ENCODE measurements around the gene CIB1. TPM values are rescaled to one million over a fixed set of nuclear protein-coding genes. Genes with fewer than 3 reads are reported as not detected.

Gene CIB1
- total RNA-seq, 4 donors from 2014 or later, result 24.2 to 52.6 (median 38.7) TPM

- TF ChIP-seq, protein P1, sequence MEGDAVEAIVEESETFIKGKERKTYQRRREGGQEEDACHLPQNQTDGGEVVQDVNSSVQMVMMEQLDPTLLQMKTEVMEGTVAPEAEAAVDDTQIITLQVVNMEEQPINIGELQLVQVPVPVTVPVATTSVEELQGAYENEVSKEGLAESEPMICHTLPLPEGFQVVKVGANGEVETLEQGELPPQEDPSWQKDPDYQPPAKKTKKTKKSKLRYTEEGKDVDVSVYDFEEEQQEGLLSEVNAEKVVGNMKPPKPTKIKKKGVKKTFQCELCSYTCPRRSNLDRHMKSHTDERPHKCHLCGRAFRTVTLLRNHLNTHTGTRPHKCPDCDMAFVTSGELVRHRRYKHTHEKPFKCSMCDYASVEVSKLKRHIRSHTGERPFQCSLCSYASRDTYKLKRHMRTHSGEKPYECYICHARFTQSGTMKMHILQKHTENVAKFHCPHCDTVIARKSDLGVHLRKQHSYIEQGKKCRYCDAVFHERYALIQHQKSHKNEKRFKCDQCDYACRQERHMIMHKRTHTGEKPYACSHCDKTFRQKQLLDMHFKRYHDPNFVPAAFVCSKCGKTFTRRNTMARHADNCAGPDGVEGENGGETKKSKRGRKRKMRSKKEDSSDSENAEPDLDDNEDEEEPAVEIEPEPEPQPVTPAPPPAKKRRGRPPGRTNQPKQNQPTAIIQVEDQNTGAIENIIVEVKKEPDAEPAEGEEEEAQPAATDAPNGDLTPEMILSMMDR (IDR thresholded peaks at IDR 0.05; ENCODE audit: low read depth), result no peak
Observed at GRCh38 chr15:90248789-90249202, 15.1 kb upstream of the CIB1 start.

DNA sequence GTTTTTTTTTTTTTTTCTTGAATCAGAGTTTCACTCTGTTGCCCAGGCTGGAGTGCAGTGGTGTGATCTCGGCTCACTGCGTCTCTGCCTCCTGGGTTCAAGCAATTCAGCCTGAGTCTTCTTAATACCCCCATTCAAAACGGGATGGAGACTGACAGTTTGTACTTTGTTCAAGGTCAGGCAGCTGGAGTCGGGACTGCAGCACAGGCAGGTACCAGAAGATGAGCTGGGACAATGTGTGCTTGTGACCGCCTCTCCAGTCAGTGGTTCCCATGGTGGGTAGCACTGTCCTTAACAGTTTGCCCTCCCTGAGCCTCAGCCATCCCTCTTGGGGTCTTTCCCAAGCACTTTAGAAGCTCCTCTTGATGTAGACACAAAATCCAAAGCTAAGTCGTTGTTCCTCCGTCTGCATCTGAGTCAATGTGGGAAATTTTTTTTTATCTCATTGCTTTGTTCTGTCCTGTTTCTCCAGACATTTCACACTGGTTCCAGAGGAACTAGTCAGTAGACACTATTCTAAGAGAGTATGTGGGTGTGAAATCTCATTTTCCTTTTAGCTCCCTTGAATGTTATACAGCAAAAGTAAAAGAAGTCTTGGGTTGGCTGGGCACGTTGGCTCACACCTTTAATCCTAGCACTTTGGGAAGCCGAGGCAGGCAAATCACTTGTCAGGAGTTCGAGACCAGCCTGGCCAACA is 10.3 kb upstream of the CIB1 start:
- TF ChIP-seq, protein P1 (IDR thresholded peaks at IDR 0.05; ENCODE audit: low read depth), result no peak

DNA sequence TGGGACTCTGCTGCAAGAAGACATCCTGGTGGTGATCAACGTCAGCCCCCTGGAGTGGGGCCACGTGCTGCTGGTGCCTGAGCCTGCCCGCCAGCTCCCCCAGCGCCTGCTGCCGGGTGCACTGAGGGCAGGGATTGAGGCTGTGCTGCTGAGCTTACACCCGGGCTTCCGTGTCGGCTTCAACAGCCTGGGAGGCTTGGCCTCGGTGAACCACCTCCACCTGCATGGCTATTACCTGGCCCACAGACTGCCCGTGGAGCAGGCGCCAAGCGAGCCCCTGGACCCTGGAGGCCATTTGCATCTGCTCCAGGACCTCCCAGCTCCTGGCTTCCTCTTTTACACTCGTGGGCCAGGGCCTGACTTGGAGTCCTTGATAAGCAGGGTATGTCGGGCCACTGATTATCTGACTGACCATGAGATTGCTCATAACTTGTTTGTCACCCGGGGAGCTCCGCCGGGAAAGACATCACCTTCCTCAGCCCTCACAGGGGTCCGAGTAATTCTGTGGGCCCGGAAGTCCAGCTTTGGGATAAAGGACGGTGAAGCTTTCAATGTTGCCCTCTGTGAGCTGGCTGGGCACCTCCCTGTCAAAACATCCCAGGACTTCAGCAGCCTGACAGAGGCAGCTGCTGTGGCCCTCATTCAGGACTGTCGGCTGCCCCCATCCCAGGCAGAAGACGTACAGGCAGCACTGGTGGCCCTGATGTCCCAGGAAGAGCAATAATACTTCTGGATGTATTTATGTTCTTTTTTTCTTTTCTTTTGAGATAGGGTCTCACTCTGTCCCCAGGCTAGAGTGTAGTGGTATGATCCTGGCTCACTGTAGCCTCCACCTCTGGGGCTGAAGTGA is 7.8 kb upstream of the CIB1 start:
- TF ChIP-seq, protein P1 (IDR thresholded peaks at IDR 0.05; ENCODE audit: low read depth), result no peak

DNA sequence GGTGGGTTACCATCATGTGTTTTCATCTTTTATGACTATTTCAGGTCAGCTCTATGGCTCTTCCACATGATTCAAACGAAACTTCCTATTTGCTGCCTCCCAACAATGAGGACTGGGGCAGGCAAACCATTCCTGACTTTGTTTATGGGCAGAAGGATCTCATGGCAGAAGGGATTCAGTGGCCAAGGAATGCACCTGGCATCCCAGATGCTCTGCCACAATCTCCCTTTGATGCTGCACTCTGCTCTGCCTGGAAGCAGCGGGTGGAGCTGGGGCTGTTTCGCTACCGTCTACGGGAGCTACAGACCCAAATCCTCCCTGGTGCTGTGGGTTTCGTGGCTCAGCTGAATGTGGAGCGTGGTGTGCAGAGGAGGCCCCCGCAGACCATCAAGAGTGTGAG is 7.1 kb upstream of the CIB1 start:
- TF ChIP-seq, protein P1 (IDR thresholded peaks at IDR 0.05; ENCODE audit: low read depth), result no peak

DNA sequence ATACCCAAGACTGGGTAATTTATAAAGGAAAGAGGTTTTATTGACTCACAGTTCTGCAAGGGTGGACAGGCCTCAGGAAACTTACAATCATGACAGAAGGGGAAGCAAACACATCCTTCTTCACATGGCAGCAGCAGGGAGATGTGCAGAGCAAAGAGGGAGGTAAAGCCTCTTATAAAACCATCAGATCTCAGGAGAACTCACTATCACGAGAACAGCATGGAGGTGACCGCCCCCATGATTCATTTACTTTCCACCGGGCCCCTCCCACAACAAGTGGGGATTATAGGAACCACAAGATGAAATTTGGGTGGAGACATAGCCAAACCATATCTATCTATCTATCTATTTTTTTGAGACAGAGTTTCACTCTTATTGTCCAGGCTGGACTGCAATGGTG is 5.6 kb upstream of the CIB1 start:
- TF ChIP-seq, protein P1 (IDR thresholded peaks at IDR 0.05; ENCODE audit: low read depth), result no peak

GRCh38 chr15:90234096-90234988 is 601 bp upstream of the CIB1 start, which contains the start of gene GDPGP1:
TSS of gene GDPGP1 (plus strand) at chr15:90234209. CDS start at chr15:90240909, 6,700 bp downstream.
- TF ChIP-seq, protein P1 (IDR thresholded peaks at IDR 0.05; ENCODE audit: low read depth), result no peak

Data from subcutaneous adipose tissue (tissue), 4 donors.